ENCODE measurements around the gene ADAM33.

ADAM33 gene

GRCh38 chr20:3689978-3690377 lies 8.2 kb upstream of the ADAM33 start:
- Mint-ChIP-seq H3K27me3 (ENCODE audit: low read depth, poor library complexity) (peaks cover 7% of the 10 kb centered on the region), H3K4me1 (peaks cover 17% of the 10 kb centered on the region), H3K36me3 (ENCODE audit: low read depth) (no peaks in the 10 kb centered on the region), H3K4me3 (no peak overlapping the region), H3K9me3 (no peaks in the 10 kb centered on the region), H3K27ac (no peak overlapping the region)
- DNase-seq: no peak
- no peak for TF ChIP-seq CTCF (IDR thresholded peaks at IDR 0.05)

- no peaks in the 10 kb centered on the region for H3K36me3 Mint-ChIP-seq (ENCODE audit: low read depth)
- no peak overlapping the region for H3K27ac Mint-ChIP-seq
- DNase-seq: no peak
- H3K4me1 Mint-ChIP-seq: peaks cover 17% of the 10 kb centered on the region
- no peak for TF ChIP-seq CTCF (IDR thresholded peaks at IDR 0.05)
- H3K9me3 Mint-ChIP-seq: no peaks in the 10 kb centered on the region
- peaks cover 25% of the 10 kb centered on the region for H3K27me3 Mint-ChIP-seq (ENCODE audit: low read depth, poor library complexity)
- no peak overlapping the region for H3K4me3 Mint-ChIP-seq
Measured at GRCh38 chr20:3687655-3688054, 5.8 kb upstream of the ADAM33 start.

- peaks cover 31% of the 10 kb centered on the region for H3K27me3 Mint-ChIP-seq (ENCODE audit: low read depth, poor library complexity)
- no peak for TF ChIP-seq CTCF (IDR thresholded peaks at IDR 0.05)
- H3K4me1 Mint-ChIP-seq: peaks cover 17% of the 10 kb centered on the region
Measured at GRCh38 chr20:3686867-3687321, 5.1 kb upstream of the ADAM33 start.

GRCh38 chr20:3686421-3686820 lies 4.6 kb upstream of the ADAM33 start:
- Mint-ChIP-seq H3K27me3 (ENCODE audit: low read depth, poor library complexity) (peaks cover 35% of the 10 kb centered on the region), H3K9me3 (no peaks in the 10 kb centered on the region), H3K36me3 (ENCODE audit: low read depth) (no peaks in the 10 kb centered on the region), H3K4me1 (peaks cover 17% of the 10 kb centered on the region), H3K27ac (no peak overlapping the region), H3K4me3 (no peak overlapping the region)
- DNase-seq: no peak
- no peak for TF ChIP-seq CTCF (IDR thresholded peaks at IDR 0.05)

More at GRCh38 chr20:3686867-3687321, 5.1 kb upstream of the ADAM33 start:
- Mint-ChIP-seq H3K27ac (no peak overlapping the region), H3K9me3 (no peaks in the 10 kb centered on the region), H3K4me3 (no peak overlapping the region), H3K36me3 (ENCODE audit: low read depth) (no peaks in the 10 kb centered on the region)
- no peak for DNase-seq

- DNase-seq: no peak
- Mint-ChIP-seq H3K4me3 (no peak overlapping the region), H3K9me3 (no peaks in the 10 kb centered on the region), H3K27me3 (ENCODE audit: low read depth, poor library complexity) (peaks cover 38% of the 10 kb centered on the region), H3K27ac (no peak overlapping the region), H3K36me3 (ENCODE audit: low read depth) (no peaks in the 10 kb centered on the region), H3K4me1 (peaks cover 26% of the 10 kb centered on the region)
- no peak for TF ChIP-seq CTCF (IDR thresholded peaks at IDR 0.05)
Measured at GRCh38 chr20:3685341-3685740, 3.5 kb upstream of the ADAM33 start.

- no peak for DNase-seq
- Mint-ChIP-seq H3K9me3 (no peaks in the 10 kb centered on the region), H3K36me3 (ENCODE audit: low read depth) (no peaks in the 10 kb centered on the region), H3K4me3 (peak overlapping the region; percentile 83), H3K27ac (no peak overlapping the region), H3K4me1 (peaks cover 37% of the 10 kb centered on the region), H3K27me3 (ENCODE audit: low read depth, poor library complexity) (peaks cover 50% of the 10 kb centered on the region)
- TF ChIP-seq CTCF (IDR thresholded peaks at IDR 0.05): no peak
Measured at GRCh38 chr20:3681352-3681930, 369 bp downstream of the ADAM33 start.
